HG03457 (cell line): Measurements from ENCODE around the gene PBLD.

Source experiments
- ATAC-seq: cut with Tn5 transposase; IDR thresholded peaks from one replicate; pipeline ENCODE4 v1.9.1; 2021; ENCODE audit warnings: moderate number of reproducible peaks; ENCODE audit not compliant: unreplicated experiment

The PBLD gene

DNA sequence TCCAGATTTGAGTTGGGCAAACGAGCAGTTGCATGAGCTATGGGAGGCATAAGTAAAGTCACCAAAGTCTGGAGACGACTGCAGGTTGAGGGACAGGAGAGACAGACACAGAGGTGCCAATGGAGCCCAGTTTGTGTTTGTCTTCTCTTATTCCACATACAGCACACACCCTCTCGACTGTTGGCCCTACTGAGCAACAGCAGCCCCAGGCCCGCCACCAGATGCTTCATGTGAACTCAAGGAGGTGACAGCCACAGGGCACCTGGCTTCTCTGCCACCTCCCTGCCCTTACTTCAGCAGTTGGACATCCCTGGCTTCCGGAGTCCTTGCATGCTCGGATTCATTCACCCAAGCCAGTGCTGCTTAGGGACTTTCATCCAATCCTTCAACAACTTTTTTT, 94.4 kb downstream of the PBLD start:
- ATAC-seq: no peak

GRCh38 chr10:68237173-68237572, 95.6 kb downstream of the PBLD start:
- no peak for ATAC-seq

- ATAC-seq: no peak
These were observed 97.1 kb downstream of the PBLD start for GRCh38 chr10:68235581-68235980.

DNA sequence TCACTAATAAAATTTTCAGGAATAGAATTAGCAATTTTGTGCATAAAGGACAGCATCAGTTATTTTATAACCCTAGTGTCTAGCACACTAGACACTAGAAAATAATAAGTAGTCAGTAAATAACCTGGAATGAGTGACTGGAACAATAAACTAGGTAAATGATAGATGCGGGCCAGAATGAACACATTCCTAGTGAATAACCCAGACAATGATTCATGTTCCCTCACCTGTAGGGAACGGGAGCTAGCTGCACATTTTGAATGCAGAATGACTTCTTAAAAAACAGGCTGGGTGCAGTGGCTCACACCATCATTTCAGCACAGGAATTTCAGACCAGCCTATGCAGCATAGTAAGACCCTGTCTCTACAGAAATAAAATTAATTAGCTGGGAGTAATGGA, 97.6 kb downstream of the PBLD start:
- no peak for ATAC-seq

GRCh38 chr10:68233046-68233445, 99.7 kb downstream of the PBLD start:
- ATAC-seq: no peak
